GM19397 (cell line): ENCODE data around the gene FUS.
"Not testable (repeated sequence)": the region's sequence is repeated elsewhere in the genome, so short reads cannot be mapped to it uniquely, and the experiment has no call there.

Experiments
- ATAC-seq: cut with Tn5 transposase; IDR thresholded peaks from one replicate; pipeline ENCODE4 v1.9.1; 2021; ENCODE audit warnings: mild to moderate bottlenecking, moderate library complexity; ENCODE audit not compliant: unreplicated experiment

The FUS gene

GRCh38 chr16:31184888-31185287 is 4.9 kb downstream of the FUS start:
- no peak for ATAC-seq

DNA sequence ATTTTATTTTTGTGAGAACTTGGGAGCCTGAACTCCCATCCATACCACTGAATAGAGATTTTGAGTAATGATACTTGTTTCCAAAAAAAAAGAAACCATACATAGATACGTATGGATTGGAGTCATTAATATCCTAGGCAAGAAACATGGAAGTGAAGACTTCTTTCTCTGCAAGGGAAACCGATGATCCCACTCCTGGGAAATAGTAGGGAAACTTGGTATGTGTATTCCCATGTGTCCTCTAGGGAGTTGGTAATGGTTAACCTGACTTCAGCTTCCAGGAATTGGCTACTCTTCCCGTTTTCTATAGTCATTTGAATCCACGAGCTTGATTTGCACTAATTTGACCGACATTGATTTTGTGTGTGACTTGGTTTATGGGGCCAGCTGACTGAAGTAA is 5.4 kb downstream of the FUS start:
- no peak for ATAC-seq

DNA sequence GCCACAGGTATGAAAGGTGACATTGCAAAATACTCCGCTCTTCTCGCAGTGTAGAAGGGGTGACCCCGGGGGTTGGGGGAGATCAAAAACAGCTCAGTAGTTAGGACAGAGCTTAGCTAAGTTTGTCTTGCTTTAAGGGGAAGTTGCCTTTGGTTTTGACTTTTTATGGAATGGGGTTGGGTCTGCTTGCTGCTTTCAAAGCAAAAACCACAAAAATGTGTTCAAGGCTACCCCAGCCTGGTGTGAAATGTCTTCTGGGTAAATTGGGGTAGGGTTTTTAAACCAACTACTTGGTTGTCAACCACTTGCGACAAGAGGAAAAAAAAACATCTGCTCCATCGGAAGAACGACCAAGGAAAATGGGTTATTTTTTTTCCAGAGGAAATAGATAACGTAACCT is 6.2 kb downstream of the FUS start:
- no peak for ATAC-seq

DNA sequence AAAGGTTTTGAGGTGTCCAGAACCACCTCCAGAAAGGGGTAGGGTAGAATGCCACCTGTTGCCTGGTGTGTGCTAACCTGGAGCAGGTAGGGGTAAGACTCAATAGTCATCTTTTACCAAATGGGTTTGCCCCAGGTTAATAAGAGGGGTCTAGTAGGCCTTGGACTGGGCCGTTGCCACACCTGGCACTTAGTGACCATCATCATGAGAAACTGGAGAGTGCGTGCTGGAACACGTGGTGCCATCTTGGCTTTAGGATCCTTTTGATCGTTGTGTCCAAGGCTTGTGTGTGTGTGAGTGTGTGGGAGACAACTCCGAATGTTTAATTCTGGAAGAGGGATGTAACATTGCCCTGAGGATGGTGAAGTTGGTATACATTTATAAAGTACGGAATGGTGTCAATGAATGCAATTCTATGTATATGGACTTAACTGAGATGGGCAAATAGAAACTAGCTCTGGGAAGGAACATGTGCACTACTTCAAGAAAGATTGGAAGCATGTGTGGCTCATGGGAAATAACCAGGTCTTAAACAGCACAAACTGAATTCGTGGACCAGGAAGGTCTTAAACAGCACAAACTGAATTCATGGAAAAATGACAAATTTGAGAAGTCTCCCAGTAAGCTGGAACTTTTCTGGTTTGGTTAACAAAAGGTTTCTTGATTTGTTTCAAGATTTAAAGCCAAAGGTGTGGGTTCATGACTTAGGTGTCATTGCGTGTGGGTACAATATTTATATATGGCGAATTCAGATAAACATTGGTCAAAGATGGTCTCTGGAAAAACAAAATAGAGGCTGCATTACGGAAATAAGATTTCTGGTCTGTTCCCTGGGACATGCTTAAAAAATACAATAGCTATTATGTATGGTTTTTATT is 7.2 kb downstream of the FUS start:
- ATAC-seq, result no peak

DNA sequence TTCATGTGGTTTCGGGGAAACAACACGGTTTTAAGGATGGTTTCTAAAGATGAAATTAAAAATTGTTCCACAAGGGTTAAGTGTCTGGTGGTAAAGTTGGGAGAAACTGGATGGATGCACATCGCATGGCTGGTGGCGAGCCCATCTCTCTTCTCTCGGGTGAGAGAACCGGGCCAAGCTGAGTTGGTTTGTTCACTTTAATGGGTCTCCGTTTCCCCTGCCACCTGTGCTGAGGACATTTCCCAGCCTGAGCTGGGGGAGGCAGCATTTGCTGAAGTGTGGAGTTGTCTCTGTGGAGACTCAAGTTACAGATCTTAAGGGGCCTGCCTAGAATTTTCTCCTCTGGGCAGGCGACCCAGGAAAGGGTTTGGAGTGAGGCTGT is 7.9 kb downstream of the FUS start:
- no peak for ATAC-seq

- ATAC-seq, result no peak
Observed at GRCh38 chr16:31188450-31189411, 8.8 kb downstream of the FUS start.

GRCh38 chr16:31189412-31189778 is 9.5 kb downstream of the FUS start:
- no peak for ATAC-seq

DNA sequence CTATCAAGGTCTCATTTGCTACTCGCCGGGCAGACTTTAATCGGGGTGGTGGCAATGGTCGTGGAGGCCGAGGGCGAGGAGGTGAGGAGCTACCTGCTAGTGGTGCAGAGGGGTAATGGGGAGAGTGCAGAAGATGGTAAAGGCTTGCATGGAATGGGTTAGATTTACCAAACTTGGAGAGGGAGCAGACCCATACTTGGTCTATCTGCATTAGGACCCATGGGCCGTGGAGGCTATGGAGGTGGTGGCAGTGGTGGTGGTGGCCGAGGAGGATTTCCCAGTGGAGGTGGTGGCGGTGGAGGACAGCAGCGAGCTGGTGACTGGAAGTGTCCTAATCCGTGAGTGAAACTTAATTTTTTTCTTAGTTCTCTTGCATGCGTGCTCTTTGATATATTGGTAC is 10.1 kb downstream of the FUS start:
- no peak for ATAC-seq

GRCh38 chr16:31190818-31191444 is 11.0 kb downstream of the FUS start:
- ATAC-seq, result no peak

DNA sequence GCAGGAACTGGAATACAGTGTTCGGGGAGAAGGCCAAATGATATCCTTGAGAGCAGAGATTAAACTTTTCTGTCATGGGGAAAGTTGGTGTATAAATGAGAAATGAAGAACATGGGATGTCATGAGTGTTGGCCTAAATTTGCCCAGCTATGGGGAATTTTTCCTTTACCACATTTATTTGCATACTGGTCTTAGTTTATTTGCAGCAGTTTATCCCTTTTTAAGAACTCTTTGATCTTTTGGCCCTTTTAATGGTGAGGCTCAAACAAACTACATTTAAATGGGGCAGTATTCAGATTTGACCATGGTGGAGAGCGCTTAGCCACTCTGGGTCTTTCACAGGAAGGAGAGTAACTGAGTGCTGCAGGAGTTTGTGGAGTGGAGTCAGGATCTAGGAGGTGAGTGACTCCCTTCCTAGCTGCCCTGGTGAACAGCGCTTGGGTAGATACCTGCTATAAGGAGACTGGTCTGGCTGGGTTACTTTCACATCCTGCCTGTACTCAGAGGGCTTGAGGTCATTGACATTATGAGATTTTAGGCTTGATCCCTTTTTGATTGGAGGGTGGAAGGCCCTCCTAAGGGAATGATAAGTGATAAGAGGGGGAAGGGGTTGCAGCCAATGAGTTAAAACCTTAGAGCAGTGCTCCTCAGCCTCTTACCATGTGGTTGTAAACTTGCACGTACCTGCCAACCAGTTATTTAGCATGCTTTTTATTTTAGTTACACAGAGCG is 11.9 kb downstream of the FUS start:
- ATAC-seq, result no peak

DNA sequence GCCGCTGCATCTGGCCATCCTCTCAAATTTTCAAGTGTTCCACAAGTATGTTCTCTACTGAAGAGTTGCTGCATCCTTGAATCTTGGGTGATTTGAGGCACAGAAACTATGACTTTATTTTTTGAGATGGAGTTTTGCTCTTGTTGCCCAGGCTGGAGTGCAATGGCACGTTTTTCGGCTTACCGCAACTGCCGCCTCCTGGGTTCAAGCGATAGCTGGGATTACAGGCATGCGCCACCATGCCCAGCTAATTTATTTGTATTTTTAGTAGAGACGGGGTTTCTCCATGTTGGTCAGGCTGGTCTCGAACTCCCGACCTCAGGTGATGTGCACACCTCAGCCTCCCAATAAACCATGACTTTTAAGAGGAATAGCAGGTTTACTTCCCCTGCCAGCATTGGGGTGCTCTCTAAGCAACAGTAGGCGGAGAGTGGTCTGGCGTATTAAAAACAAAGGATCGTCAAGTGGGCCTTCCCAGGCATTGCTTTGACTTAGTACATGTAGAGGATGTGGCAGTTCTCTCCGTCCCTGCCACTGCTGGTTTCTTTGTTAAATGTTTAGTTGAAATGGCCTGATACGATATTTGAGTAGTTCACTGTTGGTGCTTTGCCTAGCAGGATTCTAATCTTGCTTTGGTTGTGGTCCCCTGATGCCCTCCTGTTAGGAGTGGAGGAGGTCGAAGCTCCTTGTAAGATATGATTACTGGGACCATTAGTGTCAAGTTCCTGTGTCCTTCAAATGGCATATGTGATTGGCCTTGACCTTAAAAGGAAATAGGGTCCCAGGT is 13.1 kb downstream of the FUS start:
- no peak for ATAC-seq

GRCh38 chr16:31193874-31194273 is 13.9 kb downstream of the FUS start:
- ATAC-seq, result no peak

GRCh38 chr16:31194898-31195297 is 15.0 kb downstream of the FUS start:
- ATAC-seq, result no peak

DNA sequence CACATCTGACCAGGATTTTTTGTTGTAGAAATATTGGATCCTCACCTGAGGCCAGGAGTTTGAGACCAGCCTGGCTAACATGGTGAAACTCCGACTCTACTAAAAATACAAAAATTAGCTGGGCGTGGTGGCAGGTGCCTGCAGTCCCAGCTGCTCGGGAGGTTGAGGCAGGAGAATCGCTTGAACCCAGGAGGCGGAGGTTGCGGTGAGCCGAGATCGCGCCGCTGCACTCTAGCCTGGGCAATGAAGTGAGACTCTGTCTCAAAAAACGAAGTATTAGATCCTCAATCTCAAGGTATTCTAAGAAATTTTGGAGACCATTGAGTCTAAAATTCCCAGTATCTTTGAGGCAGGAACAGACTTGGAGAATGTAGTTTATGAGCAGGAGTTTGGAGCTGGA is 15.9 kb downstream of the FUS start:
- ATAC-seq, result not testable (repeated sequence)

DNA sequence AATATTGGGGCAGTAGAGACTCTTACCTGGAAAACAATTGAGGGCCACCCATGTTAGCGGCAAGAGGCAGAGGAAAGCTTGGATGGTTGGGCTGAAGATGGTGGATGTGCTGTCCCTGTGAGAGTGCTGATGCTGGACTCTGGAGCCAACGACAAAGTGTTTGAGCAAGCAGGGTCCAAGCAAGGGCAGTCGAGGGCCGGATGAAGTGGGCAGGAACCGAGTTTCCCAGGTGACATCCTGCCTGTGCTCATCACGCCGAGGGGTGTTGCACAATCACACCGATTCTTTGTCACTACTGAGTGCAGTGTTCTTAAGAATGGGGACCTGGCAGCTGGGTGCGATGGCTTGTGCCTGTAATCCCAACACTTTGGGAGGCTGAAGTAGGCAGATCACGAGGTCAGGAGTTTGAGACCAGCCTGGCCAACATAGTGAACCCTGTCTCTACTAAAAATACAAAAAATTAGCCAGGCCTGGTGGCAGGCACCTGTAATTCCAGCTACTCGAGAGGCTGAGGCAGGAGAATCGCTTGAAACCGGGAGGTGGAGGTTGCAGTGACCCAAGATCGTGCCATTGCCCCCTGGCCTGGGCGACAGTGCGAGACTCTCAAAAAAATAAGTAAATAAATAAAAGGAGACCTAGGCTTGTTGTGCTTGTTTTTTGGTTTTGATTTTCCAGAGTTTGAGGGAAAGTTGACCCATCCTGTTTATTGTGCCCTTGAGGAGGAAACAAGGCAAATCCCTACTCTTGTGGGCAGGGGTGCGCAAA is 16.6 kb downstream of the FUS start:
- ATAC-seq, result no peak

DNA sequence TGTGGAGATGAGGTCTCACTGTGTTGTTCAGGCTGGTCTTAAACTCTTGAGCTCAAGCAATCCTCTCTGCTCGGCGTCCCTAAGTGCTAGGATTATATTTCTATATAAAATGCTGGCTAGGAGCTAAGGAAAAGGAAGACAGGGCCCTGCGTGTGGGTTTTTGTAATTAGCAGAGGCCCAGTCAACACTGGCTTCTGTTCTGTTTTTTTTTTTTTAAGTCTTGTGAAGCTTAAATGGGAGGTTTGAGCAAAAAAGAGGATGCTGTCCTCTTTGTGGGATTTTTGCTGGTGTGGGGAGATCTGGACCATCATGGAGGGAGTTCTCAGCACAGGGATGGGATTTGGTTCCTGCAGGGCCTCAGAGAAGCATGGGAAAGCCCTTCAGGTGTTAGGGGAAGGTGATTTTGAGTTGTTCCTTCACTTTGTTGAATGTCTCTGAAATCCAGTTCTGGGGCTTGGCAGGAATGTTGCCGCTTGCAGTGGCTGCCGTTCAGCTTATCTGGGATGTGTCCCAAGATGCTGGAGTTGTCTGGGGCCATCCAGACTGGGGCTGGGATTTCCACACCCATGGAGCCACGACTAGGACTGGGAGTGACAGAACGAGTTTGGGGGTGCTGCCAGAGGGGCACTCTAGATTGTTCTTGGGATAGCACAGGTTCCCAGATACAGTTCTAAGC is 18.4 kb downstream of the FUS start:
- ATAC-seq, result no peak

- ATAC-seq, result no peak
Observed at GRCh38 chr16:31199430-31200041, 19.6 kb downstream of the FUS start.

DNA sequence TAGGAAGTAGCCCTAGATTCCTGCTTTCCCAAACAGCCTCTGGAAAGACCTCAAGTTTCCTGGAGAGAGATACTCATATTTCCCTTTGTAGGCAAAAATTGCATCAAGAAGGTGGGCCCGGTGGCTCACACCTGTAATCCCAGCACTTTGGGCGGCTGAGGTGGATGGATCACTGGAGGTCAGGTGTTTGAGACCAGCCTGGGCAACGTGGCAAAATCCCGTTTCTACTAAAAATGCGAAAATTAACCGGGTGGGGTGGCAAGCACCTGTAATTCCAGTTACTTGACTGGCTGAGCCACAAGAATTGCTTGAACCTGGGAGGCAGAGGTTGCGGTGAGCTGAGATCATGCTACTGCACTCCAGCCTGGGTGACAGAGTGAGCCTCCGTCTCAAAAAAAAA is 20.2 kb downstream of the FUS start:
- ATAC-seq, result not testable (repeated sequence)
